GM21723 (cell line): ENCODE measurements around the gene CLK1.
A peak's percentile ranks its signal among the peaks of the same experiment; 100 is the strongest.
"Not testable (repeated sequence)": the region's sequence is repeated elsewhere in the genome, so short reads cannot be mapped to it uniquely, and the experiment has no call there.

Experiments
- ATAC-seq: cut with Tn5 transposase; IDR thresholded peaks from one replicate; pipeline ENCODE4 v1.9.1; 2021; ENCODE audit warnings: mild to moderate bottlenecking, moderate library complexity; ENCODE audit not compliant: unreplicated experiment

CLK1 gene

GRCh38 chr2:200851398-200852248 is 12.8 kb downstream of the CLK1 start:
- ATAC-seq = no peak

GRCh38 chr2:200850512-200851256 is 13.8 kb downstream of the CLK1 start:
- no peak for ATAC-seq

GRCh38 chr2:200847939-200848338 is 16.5 kb downstream of the CLK1 start:
- ATAC-seq = no peak

GRCh38 chr2:200847269-200847668 is 17.2 kb downstream of the CLK1 start:
- no peak for ATAC-seq

- ATAC-seq = no peak
These were observed 18.7 kb downstream of the CLK1 start for GRCh38 chr2:200845669-200846325.

- ATAC-seq = no peak
These were observed 19.3 kb downstream of the CLK1 start for GRCh38 chr2:200845194-200845593.

- ATAC-seq = no peak
These were observed 20.2 kb downstream of the CLK1 start for GRCh38 chr2:200843993-200844948.

- ATAC-seq = no peak
These were observed 24.9 kb downstream of the CLK1 start for GRCh38 chr2:200839513-200839912.

- ATAC-seq = no peak
These were observed 29.8 kb downstream of the CLK1 start for GRCh38 chr2:200834701-200835100.

- ATAC-seq = no peak
These were observed 35.2 kb downstream of the CLK1 start for GRCh38 chr2:200829258-200829655.

GRCh38 chr2:200828572-200829257 is 35.7 kb downstream of the CLK1 start:
- no peak for ATAC-seq

- no peak for ATAC-seq
These were observed 36.4 kb downstream of the CLK1 start for GRCh38 chr2:200828104-200828503.

GRCh38 chr2:200821686-200822245 is 42.7 kb downstream of the CLK1 start:
- no peak for ATAC-seq

GRCh38 chr2:200820573-200821234 is 43.8 kb downstream of the CLK1 start:
- ATAC-seq = no peak

- not testable (repeated sequence) for ATAC-seq
These were observed 45.7 kb downstream of the CLK1 start for GRCh38 chr2:200818732-200819131.

- no peak for ATAC-seq
These were observed 49.5 kb downstream of the CLK1 start for GRCh38 chr2:200814917-200815316.

- no peak for ATAC-seq
These were observed 50.1 kb downstream of the CLK1 start for GRCh38 chr2:200814276-200814815.

- ATAC-seq = peak; percentile 46
These were observed 52.1 kb downstream of the CLK1 start for GRCh38 chr2:200812122-200813022.
